Measurements from ENCODE around the gene CDK8. TPM values are rescaled to one million over a fixed set of nuclear protein-coding genes. Genes with fewer than 3 reads are reported as not detected.

CDK8 gene
- total and polyA plus RNA-seq, 10 of the 15 experiments (the other 5 are each of a cell fraction or from before 2014, with no cell fraction given): 8.6 to 23.5 (median 12.5) TPM

DNA sequence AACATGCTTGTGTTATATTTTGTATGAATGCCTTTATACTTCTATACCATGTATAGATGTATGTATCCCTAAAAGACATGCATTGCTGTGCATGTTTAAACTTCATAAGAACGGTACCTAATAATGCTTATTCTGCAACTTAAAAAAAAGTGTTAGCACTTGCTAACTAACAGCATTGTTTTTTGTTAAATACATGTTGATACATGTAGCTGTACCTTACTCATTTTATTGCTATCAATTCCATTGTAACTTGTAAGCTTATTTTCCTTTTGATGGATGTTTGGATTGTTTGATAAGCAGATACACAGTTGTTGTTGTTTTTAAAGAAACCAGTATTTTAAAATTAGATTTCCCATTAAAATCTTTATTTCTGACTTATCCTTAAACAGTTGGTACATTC is 53.8 kb downstream of the CDK8 start:
- Histone ChIP-seq H4K20me1 (ENCODE audit: control insufficient read depth, insufficient read depth) (no peaks in the 10 kb centered on the region), H3K4me2 (ENCODE audit: control insufficient read depth, insufficient read depth) (no peak overlapping the region), H3K27ac (ENCODE audit: control insufficient read depth, insufficient read depth) (no peak overlapping the region), H3K9me3 (replicated peaks; ENCODE audit: control insufficient read depth, insufficient read depth, low read length) (peaks cover 3% of the 10 kb centered on the region; the same call in 2 of the 3 replicates), H3K4me3 (no peak overlapping the region), H3K9ac (ENCODE audit: control insufficient read depth, insufficient read depth, low read length) (no peak overlapping the region), H3K4me1 (ENCODE audit: control insufficient read depth, insufficient read depth, low read length) (no peaks in the 10 kb centered on the region), H3K79me2 (ENCODE audit: control insufficient read depth, insufficient read depth, low read length) (peaks cover 3% of the 10 kb centered on the region; the same call in 1 of the 2 replicates), H3K36me3 (ENCODE audit: control insufficient read depth in 2 of 2, insufficient read depth in 2 of 2, low read length in 1 of 2) (no peaks in the 10 kb centered on the region), H3K27me3 (replicated peaks in 1 of 2; ENCODE audit: control insufficient read depth in 2 of 2, insufficient read depth in 2 of 2, low read length in 1 of 2) (no peaks in the 10 kb centered on the region), H2AFZ (ENCODE audit: control insufficient read depth, low read depth, low read length) (no peak overlapping the region)
- FAIRE-seq: no peak
- intact Hi-C loops (cut with micrococcal nuclease; ENCODE audit: unreplicated experiment): no loop called here
- BruUV-seq (replicated peaks): no TSS peak
- ChIA-PET SMC1A (ENCODE audit: uncharacterized antibody, unreplicated experiment) (no interaction called here), POLR2A (no interaction called here), RAD21 (ENCODE audit: unreplicated experiment) (no interaction called here), CTCF (interaction anchor here (1.2 kb wide), 1 partner anchor 69 kb away, joined by 3 read pairs; no protein-coding TSS in a partner anchor)
- in situ Hi-C loops (cut with MboI): no loop called here
- WGBS (ENCODE audit: insufficient coverage, insufficient replicate concordance, low lambda C conversion rate, missing lambda C conversion rate): 96% methylated on average over 1 of the region's 1 CpG
- no peak for DNase-seq (ENCODE audit: low read depth, low spot score)
- ATAC-seq: no peak
- TF ChIP-seq ZBED1 (IDR thresholded peaks at IDR 0.05; ENCODE audit: borderline replicate concordance): no peak
- TF ChIP-seq JUNB (IDR thresholded peaks at IDR 0.05): no peak
- TF ChIP-seq, protein P1, sequence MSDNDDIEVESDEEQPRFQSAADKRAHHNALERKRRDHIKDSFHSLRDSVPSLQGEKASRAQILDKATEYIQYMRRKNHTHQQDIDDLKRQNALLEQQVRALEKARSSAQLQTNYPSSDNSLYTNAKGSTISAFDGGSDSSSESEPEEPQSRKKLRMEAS (IDR thresholded peaks at IDR 0.05; ENCODE audit: low read depth, low read length): no peak
- TF ChIP-seq NBN (IDR thresholded peaks at IDR 0.05): no peak
- no peak for TF ChIP-seq RB1 (IDR thresholded peaks at IDR 0.05; ENCODE audit: borderline replicate concordance)
- TF ChIP-seq, protein P2, sequence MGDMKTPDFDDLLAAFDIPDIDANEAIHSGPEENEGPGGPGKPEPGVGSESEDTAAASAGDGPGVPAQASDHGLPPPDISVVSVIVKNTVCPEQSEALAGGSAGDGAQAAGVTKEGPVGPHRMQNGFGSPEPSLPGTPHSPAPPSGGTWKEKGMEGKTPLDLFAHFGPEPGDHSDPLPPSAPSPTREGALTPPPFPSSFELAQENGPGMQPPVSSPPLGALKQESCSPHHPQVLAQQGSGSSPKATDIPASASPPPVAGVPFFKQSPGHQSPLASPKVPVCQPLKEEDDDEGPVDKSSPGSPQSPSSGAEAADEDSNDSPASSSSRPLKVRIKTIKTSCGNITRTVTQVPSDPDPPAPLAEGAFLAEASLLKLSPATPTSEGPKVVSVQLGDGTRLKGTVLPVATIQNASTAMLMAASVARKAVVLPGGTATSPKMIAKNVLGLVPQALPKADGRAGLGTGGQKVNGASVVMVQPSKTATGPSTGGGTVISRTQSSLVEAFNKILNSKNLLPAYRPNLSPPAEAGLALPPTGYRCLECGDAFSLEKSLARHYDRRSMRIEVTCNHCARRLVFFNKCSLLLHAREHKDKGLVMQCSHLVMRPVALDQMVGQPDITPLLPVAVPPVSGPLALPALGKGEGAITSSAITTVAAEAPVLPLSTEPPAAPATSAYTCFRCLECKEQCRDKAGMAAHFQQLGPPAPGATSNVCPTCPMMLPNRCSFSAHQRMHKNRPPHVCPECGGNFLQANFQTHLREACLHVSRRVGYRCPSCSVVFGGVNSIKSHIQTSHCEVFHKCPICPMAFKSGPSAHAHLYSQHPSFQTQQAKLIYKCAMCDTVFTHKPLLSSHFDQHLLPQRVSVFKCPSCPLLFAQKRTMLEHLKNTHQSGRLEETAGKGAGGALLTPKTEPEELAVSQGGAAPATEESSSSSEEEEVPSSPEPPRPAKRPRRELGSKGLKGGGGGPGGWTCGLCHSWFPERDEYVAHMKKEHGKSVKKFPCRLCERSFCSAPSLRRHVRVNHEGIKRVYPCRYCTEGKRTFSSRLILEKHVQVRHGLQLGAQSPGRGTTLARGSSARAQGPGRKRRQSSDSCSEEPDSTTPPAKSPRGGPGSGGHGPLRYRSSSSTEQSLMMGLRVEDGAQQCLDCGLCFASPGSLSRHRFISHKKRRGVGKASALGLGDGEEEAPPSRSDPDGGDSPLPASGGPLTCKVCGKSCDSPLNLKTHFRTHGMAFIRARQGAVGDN (IDR thresholded peaks at IDR 0.05): no peak
- no peak for TF ChIP-seq PAX8 (IDR thresholded peaks at IDR 0.05)
- TF ChIP-seq, protein P3, sequence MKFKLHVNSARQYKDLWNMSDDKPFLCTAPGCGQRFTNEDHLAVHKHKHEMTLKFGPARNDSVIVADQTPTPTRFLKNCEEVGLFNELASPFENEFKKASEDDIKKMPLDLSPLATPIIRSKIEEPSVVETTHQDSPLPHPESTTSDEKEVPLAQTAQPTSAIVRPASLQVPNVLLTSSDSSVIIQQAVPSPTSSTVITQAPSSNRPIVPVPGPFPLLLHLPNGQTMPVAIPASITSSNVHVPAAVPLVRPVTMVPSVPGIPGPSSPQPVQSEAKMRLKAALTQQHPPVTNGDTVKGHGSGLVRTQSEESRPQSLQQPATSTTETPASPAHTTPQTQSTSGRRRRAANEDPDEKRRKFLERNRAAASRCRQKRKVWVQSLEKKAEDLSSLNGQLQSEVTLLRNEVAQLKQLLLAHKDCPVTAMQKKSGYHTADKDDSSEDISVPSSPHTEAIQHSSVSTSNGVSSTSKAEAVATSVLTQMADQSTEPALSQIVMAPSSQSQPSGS (IDR thresholded peaks at IDR 0.05; ENCODE audit: low read length): no peak
- no peak for TF ChIP-seq ZNF274 (IDR thresholded peaks at IDR 0.05; ENCODE audit: insufficient read depth, insufficient read length)
- TF ChIP-seq RELA (IDR thresholded peaks at IDR 0.05; ENCODE audit: borderline replicate concordance, partially characterized antibody): no peak
- TF ChIP-seq, protein P4, sequence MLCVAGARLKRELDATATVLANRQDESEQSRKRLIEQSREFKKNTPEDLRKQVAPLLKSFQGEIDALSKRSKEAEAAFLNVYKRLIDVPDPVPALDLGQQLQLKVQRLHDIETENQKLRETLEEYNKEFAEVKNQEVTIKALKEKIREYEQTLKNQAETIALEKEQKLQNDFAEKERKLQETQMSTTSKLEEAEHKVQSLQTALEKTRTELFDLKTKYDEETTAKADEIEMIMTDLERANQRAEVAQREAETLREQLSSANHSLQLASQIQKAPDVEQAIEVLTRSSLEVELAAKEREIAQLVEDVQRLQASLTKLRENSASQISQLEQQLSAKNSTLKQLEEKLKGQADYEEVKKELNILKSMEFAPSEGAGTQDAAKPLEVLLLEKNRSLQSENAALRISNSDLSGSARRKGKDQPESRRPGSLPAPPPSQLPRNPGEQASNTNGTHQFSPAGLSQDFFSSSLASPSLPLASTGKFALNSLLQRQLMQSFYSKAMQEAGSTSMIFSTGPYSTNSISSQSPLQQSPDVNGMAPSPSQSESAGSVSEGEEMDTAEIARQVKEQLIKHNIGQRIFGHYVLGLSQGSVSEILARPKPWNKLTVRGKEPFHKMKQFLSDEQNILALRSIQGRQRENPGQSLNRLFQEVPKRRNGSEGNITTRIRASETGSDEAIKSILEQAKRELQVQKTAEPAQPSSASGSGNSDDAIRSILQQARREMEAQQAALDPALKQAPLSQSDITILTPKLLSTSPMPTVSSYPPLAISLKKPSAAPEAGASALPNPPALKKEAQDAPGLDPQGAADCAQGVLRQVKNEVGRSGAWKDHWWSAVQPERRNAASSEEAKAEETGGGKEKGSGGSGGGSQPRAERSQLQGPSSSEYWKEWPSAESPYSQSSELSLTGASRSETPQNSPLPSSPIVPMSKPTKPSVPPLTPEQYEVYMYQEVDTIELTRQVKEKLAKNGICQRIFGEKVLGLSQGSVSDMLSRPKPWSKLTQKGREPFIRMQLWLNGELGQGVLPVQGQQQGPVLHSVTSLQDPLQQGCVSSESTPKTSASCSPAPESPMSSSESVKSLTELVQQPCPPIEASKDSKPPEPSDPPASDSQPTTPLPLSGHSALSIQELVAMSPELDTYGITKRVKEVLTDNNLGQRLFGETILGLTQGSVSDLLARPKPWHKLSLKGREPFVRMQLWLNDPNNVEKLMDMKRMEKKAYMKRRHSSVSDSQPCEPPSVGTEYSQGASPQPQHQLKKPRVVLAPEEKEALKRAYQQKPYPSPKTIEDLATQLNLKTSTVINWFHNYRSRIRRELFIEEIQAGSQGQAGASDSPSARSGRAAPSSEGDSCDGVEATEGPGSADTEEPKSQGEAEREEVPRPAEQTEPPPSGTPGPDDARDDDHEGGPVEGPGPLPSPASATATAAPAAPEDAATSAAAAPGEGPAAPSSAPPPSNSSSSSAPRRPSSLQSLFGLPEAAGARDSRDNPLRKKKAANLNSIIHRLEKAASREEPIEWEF (IDR thresholded peaks at IDR 0.05; ENCODE audit: insufficient replicate concordance, low read depth, low read length): no peak
- no peak for TF ChIP-seq MTA3 (IDR thresholded peaks at IDR 0.05; ENCODE audit: borderline replicate concordance, low read length)
- TF ChIP-seq TBL1XR1 (IDR thresholded peaks at IDR 0.05; ENCODE audit: low read depth, low read length): no peak
- no peak for TF ChIP-seq FOXM1 (IDR thresholded peaks at IDR 0.05; ENCODE audit: low read depth, low read length)
- no peak for TF ChIP-seq SIX5 (IDR thresholded peaks at IDR 0.05; ENCODE audit: low read depth, low read length, severe bottlenecking)
- TF ChIP-seq TCF3 (IDR thresholded peaks at IDR 0.05; ENCODE audit: borderline replicate concordance, insufficient read depth, low read depth, low read length): no peak

All from GM12878 (cell line).